GM12878 (cell line): ENCODE results near the gene CDK4. TPM values are rescaled to one million over a fixed set of nuclear protein-coding genes. Genes with fewer than 3 reads are reported as not detected.

Experiments used
- BACH1 ChIP-seq: fragments of 450-650 bp; IDR thresholded peaks from 2 replicates; pipeline ENCODE4 v1.6.1; 2017; ENCODE audit warnings: mild to moderate bottlenecking, borderline replicate concordance
- CBFB ChIP-seq: IDR thresholded peaks from 2 replicates; pipeline ENCODE4 v1.6.1; 2016; ENCODE audit warnings: antibody characterized with exemption, low read depth
- CHD1 ChIP-seq: IDR thresholded peaks from 2 replicates; pipeline ENCODE4 v1.6.1; 2012; ENCODE audit warnings: low read depth, low read length, improper control_type of control experiment
- EZH2 ChIP-seq: IDR thresholded peaks from 2 replicates; pipeline ENCODE4 v1.6.1; 2012; ENCODE audit warnings: low read depth, mild to moderate bottlenecking, control low read depth, inconsistent platforms, low read length, borderline replicate concordance; ENCODE audit not compliant: control insufficient read depth
- FOXM1 ChIP-seq: IDR thresholded peaks from 2 replicates; pipeline ENCODE4 v1.6.1; 2012; ENCODE audit warnings: low read depth, mild to moderate bottlenecking, inconsistent platforms, low read length, moderate library complexity
- HDAC6 ChIP-seq: fragments of 200-600 bp; sonication (generic); IDR thresholded peaks from one replicate; pipeline ENCODE4 v1.8.0; 2017; ENCODE audit warnings: antibody characterized with exemption; ENCODE audit not compliant: unreplicated experiment
- NFXL1 ChIP-seq: fragments of 450-650 bp; IDR thresholded peaks from 2 replicates; pipeline ENCODE4 v1.6.1; 2017; ENCODE audit warnings: antibody characterized with exemption, mild to moderate bottlenecking, borderline replicate concordance
- SIN3A ChIP-seq: IDR thresholded peaks from 2 replicates; pipeline ENCODE4 v1.6.1; 2012; ENCODE audit warnings: low read depth, low read length, improper control_type of control experiment
- STAT1 ChIP-seq: fragments of 450-650 bp; conservative IDR thresholded peaks from 2 replicates; pipeline ENCODE4 v1.6.1; 2014; ENCODE audit warnings: antibody characterized with exemption, mild to moderate bottlenecking
- TCF3 ChIP-seq: IDR thresholded peaks from 2 replicates; pipeline ENCODE4 v1.6.1; 2012; ENCODE audit warnings: low read depth, mild to moderate bottlenecking, low read length, borderline replicate concordance; ENCODE audit not compliant: insufficient read depth
- ZBED1 ChIP-seq: IDR thresholded peaks from 2 replicates; pipeline ENCODE4 v1.6.1; 2016; ENCODE audit warnings: borderline replicate concordance
- ZBTB4 ChIP-seq: fragments of 450-650 bp; formaldehyde crosslinking; IDR thresholded peaks from 2 replicates; pipeline ENCODE4 v1.4.0; 2022; ENCODE audit warnings: mild to moderate bottlenecking, moderate library complexity
- ZNF207 ChIP-seq: fragments of 450-650 bp; IDR thresholded peaks from 2 replicates; pipeline ENCODE4 v1.6.1; 2014; ENCODE audit warnings: antibody characterized with exemption, mild to moderate bottlenecking, borderline replicate concordance
- ZSCAN29 ChIP-seq: fragments of 450-650 bp; IDR thresholded peaks from 2 replicates; pipeline ENCODE4 v1.6.1; 2017; ENCODE audit warnings: mild to moderate bottlenecking, moderate library complexity
- polyA plus RNA-seq, 11 experiments: library from polyadenylated mRNA; depleted of rRNA in 4 of 11; unstranded in 6 of 11; stranded (reverse) in 5 of 11; fragments of >200 nt; fragmentation: Nextera tagmentation in 4 of 11; fragmentation: Illumina TruSeq in 1 of 11; extraction: Ambion mirVana in 4 of 11; extraction: Trizol in 1 of 11; gene quantifications; 1 replicate in 1 of 11; 2 replicates in 10 of 11; pipeline versions ENCODE4 v1.2.1 to v1.2.3, GENCODE V29; 2011 to 2016; ENCODE audit warnings: inconsistent platforms in 2 of 11, missing spikeins in 2 of 11, low read depth in 1 of 11
- total RNA-seq, 4 experiments: library from RNA; depleted of rRNA in 3 of 4; stranded (reverse); fragments of >200 nt in 3 of 4; fragmentation: Illumina TruSeq in 1 of 4; extraction: Trizol in 1 of 4; gene quantifications; 2 replicates each; pipeline versions ENCODE4 v1.2.1 to v1.2.3, GENCODE V29; 2013 to 2021
- TF ChIP-seq, protein P1 (sequence below): fragments of 450-650 bp; IDR thresholded peaks from 2 replicates; pipeline ENCODE4 v1.6.1; 2017; ENCODE audit warnings: mild to moderate bottlenecking, moderate library complexity
- TF ChIP-seq, protein P2 (sequence below): fragments of 450-650 bp; IDR thresholded peaks from 2 replicates; pipeline ENCODE4 v1.6.1; 2017; ENCODE audit warnings: borderline replicate concordance
- TF ChIP-seq, protein P3 (sequence below): fragments of 450-650 bp; IDR thresholded peaks from 2 replicates; pipeline ENCODE4 v1.6.1; 2014; ENCODE audit warnings: mild to moderate bottlenecking

Gene CDK4
- total and polyA plus RNA-seq, 10 of the 15 experiments (the other 5 are each of a cell fraction or from before 2014, with no cell fraction given) = 26.1 to 385 (median 221) TPM

GRCh38 chr12:57782608-57783465 is 30.7 kb upstream of the CDK4 start, which contains the start of gene TSFM (continued):
- no peak for TF ChIP-seq ZBTB4
- TF ChIP-seq EZH2 = no peak
- TF ChIP-seq TCF3 = no peak
- TF ChIP-seq ZNF207 = peak; percentile 78; the same call in 1 of the 2 replicates
- TF ChIP-seq, protein P1, sequence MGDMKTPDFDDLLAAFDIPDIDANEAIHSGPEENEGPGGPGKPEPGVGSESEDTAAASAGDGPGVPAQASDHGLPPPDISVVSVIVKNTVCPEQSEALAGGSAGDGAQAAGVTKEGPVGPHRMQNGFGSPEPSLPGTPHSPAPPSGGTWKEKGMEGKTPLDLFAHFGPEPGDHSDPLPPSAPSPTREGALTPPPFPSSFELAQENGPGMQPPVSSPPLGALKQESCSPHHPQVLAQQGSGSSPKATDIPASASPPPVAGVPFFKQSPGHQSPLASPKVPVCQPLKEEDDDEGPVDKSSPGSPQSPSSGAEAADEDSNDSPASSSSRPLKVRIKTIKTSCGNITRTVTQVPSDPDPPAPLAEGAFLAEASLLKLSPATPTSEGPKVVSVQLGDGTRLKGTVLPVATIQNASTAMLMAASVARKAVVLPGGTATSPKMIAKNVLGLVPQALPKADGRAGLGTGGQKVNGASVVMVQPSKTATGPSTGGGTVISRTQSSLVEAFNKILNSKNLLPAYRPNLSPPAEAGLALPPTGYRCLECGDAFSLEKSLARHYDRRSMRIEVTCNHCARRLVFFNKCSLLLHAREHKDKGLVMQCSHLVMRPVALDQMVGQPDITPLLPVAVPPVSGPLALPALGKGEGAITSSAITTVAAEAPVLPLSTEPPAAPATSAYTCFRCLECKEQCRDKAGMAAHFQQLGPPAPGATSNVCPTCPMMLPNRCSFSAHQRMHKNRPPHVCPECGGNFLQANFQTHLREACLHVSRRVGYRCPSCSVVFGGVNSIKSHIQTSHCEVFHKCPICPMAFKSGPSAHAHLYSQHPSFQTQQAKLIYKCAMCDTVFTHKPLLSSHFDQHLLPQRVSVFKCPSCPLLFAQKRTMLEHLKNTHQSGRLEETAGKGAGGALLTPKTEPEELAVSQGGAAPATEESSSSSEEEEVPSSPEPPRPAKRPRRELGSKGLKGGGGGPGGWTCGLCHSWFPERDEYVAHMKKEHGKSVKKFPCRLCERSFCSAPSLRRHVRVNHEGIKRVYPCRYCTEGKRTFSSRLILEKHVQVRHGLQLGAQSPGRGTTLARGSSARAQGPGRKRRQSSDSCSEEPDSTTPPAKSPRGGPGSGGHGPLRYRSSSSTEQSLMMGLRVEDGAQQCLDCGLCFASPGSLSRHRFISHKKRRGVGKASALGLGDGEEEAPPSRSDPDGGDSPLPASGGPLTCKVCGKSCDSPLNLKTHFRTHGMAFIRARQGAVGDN = no peak
- peak; percentile 88 for TF ChIP-seq SIN3A
- peak; percentile 77; the same call in 1 of the 2 replicates for TF ChIP-seq CBFB
- TF ChIP-seq ZSCAN29 = no peak
- TF ChIP-seq BACH1 = peak; percentile 77
- TF ChIP-seq, protein P2, sequence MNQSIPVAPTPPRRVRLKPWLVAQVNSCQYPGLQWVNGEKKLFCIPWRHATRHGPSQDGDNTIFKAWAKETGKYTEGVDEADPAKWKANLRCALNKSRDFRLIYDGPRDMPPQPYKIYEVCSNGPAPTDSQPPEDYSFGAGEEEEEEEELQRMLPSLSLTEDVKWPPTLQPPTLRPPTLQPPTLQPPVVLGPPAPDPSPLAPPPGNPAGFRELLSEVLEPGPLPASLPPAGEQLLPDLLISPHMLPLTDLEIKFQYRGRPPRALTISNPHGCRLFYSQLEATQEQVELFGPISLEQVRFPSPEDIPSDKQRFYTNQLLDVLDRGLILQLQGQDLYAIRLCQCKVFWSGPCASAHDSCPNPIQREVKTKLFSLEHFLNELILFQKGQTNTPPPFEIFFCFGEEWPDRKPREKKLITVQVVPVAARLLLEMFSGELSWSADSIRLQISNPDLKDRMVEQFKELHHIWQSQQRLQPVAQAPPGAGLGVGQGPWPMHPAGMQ = no peak
- no peak for TF ChIP-seq NFXL1
- TF ChIP-seq ZBED1 = peak; percentile 52; the same call in 1 of the 2 replicates
- no peak for TF ChIP-seq CHD1
- no peak for TF ChIP-seq HDAC6
- TF ChIP-seq, protein P3, sequence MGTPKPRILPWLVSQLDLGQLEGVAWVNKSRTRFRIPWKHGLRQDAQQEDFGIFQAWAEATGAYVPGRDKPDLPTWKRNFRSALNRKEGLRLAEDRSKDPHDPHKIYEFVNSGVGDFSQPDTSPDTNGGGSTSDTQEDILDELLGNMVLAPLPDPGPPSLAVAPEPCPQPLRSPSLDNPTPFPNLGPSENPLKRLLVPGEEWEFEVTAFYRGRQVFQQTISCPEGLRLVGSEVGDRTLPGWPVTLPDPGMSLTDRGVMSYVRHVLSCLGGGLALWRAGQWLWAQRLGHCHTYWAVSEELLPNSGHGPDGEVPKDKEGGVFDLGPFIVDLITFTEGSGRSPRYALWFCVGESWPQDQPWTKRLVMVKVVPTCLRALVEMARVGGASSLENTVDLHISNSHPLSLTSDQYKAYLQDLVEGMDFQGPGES = no peak
- TF ChIP-seq FOXM1 = peak; percentile 52; the same call in 1 of the 2 replicates
- TF ChIP-seq STAT1 = peak; percentile 77; the same call in 1 of the 2 replicates
